SU-DHL-6 (cell line): ENCODE data around the gene CD34.

Experiments used
- H2AFZ ChIP-seq: fragments of 200-600 bp; sonication (generic); 2 replicates; pipeline ENCODE4 v1.6.1; 2014; ENCODE audit warnings: low read depth, mild to moderate bottlenecking, moderate library complexity, mixed read lengths, antibody characterized with exemption, low read length; ENCODE audit not compliant: severe bottlenecking
- H3F3A ChIP-seq: fragments of 200-600 bp; shearing (Covaris generic); 2 replicates; pipeline ENCODE4 v1.6.0; 2016; ENCODE audit warnings: antibody characterized with exemption, mild to moderate bottlenecking; ENCODE audit not compliant: insufficient read depth
- H3K27ac ChIP-seq: fragments of 200-600 bp; sonication (generic); 2 replicates; pipeline ENCODE4 v1.5.1; 2016; ENCODE audit warnings: low read depth, mild to moderate bottlenecking, low read length, moderate library complexity, mixed read lengths
- H3K27me3 ChIP-seq: fragments of 200-600 bp; sonication (generic), shearing (Covaris generic); 2 replicates; pipeline ENCODE4 v1.6.0; 2014; ENCODE audit warnings: mild to moderate bottlenecking, low read length
- H3K36me3 ChIP-seq: fragments of 200-600 bp; sonication (generic); 2 replicates; pipeline ENCODE4 v1.6.1; 2014; ENCODE audit warnings: mild to moderate bottlenecking, low read length, mixed read lengths
- H3K4me2 ChIP-seq: fragments of 300-600, 200-600 bp; shearing (Covaris generic), sonication (generic); 2 replicates; pipeline ENCODE4 v1.6.0; 2014; ENCODE audit warnings: low read length, low read depth, mild to moderate bottlenecking; ENCODE audit not compliant: poor library complexity, severe bottlenecking
- H3K4me3 ChIP-seq: fragments of 200-600 bp; sonication (generic); 2 replicates; pipeline ENCODE4 v1.5.1; 2014; ENCODE audit warnings: antibody characterized with exemption, low read length, mild to moderate bottlenecking, mixed read lengths; ENCODE audit not compliant: insufficient read depth, poor library complexity, severe bottlenecking
- H3K79me2 ChIP-seq: fragments of 200-600 bp; sonication (generic); 2 replicates; pipeline ENCODE4 v1.6.1; 2014; ENCODE audit warnings: mild to moderate bottlenecking, low read length, moderate library complexity; ENCODE audit not compliant: insufficient read depth
- H3K9ac ChIP-seq: fragments of 200-600 bp; sonication (generic); 2 replicates; pipeline ENCODE4 v1.7.0; 2014; ENCODE audit warnings: mild to moderate bottlenecking, low read length
- H3K9me2 ChIP-seq: fragments of 200-600 bp; sonication (generic); replicated peaks from 2 replicates; pipeline ENCODE4 v1.6.1; 2014; ENCODE audit warnings: low read length; ENCODE audit not compliant: insufficient read depth
- H3K9me3 ChIP-seq: fragments of 200-600 bp; sonication (generic); 2 replicates; pipeline ENCODE4 v1.6.1; 2014; ENCODE audit warnings: low read length, mixed read lengths; ENCODE audit not compliant: insufficient read depth
- H4K20me1 ChIP-seq: fragments of 200-600 bp; sonication (generic); 2 replicates; pipeline ENCODE4 v1.6.1; 2014; ENCODE audit warnings: low read depth, mild to moderate bottlenecking, antibody characterized with exemption, low read length, moderate library complexity, mixed read lengths
- EZH2phosphoT487 ChIP-seq: fragments of 200-600 bp; sonication (generic), shearing (Covaris generic); conservative IDR thresholded peaks from 2 replicates; pipeline ENCODE4 v1.6.1; 2018; ENCODE audit warnings: mild to moderate bottlenecking, antibody characterized with exemption, low read length, moderate library complexity, mixed read lengths
- TF ChIP-seq, protein P1 (sequence below): fragments of 200-600 bp; sonication (generic); IDR thresholded peaks from one replicate; pipeline ENCODE4 v1.5.1; 2017; ENCODE audit warnings: antibody characterized with exemption, mild to moderate bottlenecking, low read length, moderate library complexity; ENCODE audit not compliant: insufficient read depth, poor library complexity, severe bottlenecking

CD34 gene

DNA sequence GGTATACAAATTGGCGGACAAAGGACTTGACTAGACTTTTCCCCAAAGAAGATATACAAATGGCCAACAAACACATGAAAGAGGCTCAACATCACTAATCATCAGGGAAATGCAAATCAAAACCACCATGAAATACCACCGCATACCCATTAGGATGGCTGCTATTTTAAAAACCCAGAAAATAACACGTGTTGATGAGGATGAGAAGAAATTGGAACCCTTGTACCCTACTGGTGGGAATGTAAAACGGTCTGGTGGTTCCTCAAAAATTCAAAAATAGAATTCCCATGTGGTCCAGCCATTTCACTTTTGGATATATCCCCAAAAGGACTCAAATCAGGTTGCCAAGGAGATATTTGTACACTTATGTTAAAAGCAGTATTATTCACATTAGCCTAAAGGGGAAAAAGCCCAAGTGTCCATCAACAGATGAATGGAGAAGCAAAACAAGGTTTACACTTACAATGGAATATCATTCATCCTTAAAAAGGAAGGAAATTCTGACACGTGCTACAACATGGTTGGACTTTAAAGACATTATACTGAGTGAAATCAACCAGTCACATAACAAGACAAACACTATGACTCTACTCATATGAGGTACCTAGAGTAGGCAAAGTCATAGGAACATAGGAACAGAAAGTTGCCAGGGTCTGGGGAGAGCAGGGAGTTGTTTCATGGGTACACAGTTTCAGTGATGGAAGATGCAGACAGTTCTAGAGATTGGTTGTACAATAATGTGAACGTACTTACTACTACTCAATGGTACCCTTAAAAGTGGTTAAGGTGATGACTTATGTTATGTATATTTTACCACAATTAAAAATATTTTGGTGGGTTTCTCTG, 17.0 kb downstream of the CD34 start:
- no peaks in the 10 kb centered on the region for H3F3A ChIP-seq
- no peak overlapping the region for H3K4me2 ChIP-seq
- no peaks in the 10 kb centered on the region for H3K9me3 ChIP-seq
- H3K9ac ChIP-seq, result no peak overlapping the region
- no peaks in the 10 kb centered on the region for H3K36me3 ChIP-seq
- no peaks in the 10 kb centered on the region for H3K9me2 ChIP-seq
- no peaks in the 10 kb centered on the region for H4K20me1 ChIP-seq
- TF ChIP-seq, protein P1, sequence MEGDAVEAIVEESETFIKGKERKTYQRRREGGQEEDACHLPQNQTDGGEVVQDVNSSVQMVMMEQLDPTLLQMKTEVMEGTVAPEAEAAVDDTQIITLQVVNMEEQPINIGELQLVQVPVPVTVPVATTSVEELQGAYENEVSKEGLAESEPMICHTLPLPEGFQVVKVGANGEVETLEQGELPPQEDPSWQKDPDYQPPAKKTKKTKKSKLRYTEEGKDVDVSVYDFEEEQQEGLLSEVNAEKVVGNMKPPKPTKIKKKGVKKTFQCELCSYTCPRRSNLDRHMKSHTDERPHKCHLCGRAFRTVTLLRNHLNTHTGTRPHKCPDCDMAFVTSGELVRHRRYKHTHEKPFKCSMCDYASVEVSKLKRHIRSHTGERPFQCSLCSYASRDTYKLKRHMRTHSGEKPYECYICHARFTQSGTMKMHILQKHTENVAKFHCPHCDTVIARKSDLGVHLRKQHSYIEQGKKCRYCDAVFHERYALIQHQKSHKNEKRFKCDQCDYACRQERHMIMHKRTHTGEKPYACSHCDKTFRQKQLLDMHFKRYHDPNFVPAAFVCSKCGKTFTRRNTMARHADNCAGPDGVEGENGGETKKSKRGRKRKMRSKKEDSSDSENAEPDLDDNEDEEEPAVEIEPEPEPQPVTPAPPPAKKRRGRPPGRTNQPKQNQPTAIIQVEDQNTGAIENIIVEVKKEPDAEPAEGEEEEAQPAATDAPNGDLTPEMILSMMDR, result no peak
- no peak for TF ChIP-seq EZH2phosphoT487
- no peaks in the 10 kb centered on the region for H3K27me3 ChIP-seq
- H3K27ac ChIP-seq, result no peak overlapping the region
- H3K79me2 ChIP-seq, result no peaks in the 10 kb centered on the region
- H2AFZ ChIP-seq, result no peak overlapping the region
- no peak overlapping the region for H3K4me3 ChIP-seq

DNA sequence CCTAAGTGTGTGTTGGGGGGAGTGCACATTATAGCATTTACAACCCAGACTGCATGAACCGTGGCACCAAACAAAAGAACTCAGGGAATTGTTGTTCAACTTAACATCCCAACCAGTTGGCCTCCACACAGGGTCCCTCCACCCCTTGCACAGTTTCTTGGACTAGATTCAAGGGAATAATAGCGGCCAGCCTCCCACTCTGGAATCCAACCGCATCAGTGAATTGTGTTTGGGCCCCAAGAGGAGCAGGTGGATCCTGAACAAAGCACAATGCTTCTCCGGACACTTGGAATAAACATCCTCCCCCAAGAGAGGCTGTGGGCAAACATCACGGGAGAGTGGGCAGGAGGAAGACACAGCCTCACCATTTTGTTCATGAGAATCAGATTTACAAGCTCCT, 18.2 kb downstream of the CD34 start:
- Histone ChIP-seq H3K9ac (no peak overlapping the region), H2AFZ (no peak overlapping the region), H3K27me3 (no peaks in the 10 kb centered on the region), H3K9me2 (no peaks in the 10 kb centered on the region), H3K36me3 (no peaks in the 10 kb centered on the region), H4K20me1 (no peaks in the 10 kb centered on the region), H3K79me2 (no peaks in the 10 kb centered on the region), H3K27ac (no peak overlapping the region), H3K4me2 (no peak overlapping the region), H3K4me3 (no peak overlapping the region), H3K9me3 (no peaks in the 10 kb centered on the region), H3F3A (no peaks in the 10 kb centered on the region)
- TF ChIP-seq EZH2phosphoT487, result no peak

GRCh38 chr1:207891148-207891547, 19.8 kb downstream of the CD34 start:
- Histone ChIP-seq H3K79me2 (no peaks in the 10 kb centered on the region), H3K27me3 (no peaks in the 10 kb centered on the region)

More at GRCh38 chr1:207891148-207891547, 19.8 kb downstream of the CD34 start:
- no peak for TF ChIP-seq EZH2phosphoT487
- TF ChIP-seq, protein P1, result no peak
- Histone ChIP-seq H3K27ac (no peak overlapping the region), H3K4me2 (no peak overlapping the region), H3K9ac (no peak overlapping the region), H3F3A (no peaks in the 10 kb centered on the region), H3K9me3 (no peaks in the 10 kb centered on the region), H3K36me3 (no peaks in the 10 kb centered on the region), H2AFZ (no peak overlapping the region), H3K4me3 (no peak overlapping the region), H4K20me1 (no peaks in the 10 kb centered on the region), H3K9me2 (no peaks in the 10 kb centered on the region)
